Ishikawa (cell line): Measurements from ENCODE around the gene POLDIP3.

Experiments
- EGR1 ChIP-seq: IDR thresholded peaks from 2 replicates; pipeline ENCODE4 v1.6.1; 2012
- EP300 ChIP-seq: IDR thresholded peaks from 2 replicates; pipeline ENCODE4 v1.6.1; 2012; ENCODE audit warnings: borderline replicate concordance
- FOXM1 ChIP-seq: IDR thresholded peaks from 2 replicates; pipeline ENCODE4 v1.6.1; 2012; ENCODE audit warnings: low read depth, borderline replicate concordance
- RAD21 ChIP-seq: IDR thresholded peaks from 2 replicates; pipeline ENCODE4 v1.6.1; 2012; ENCODE audit warnings: low read depth
- TAF1 ChIP-seq: IDR thresholded peaks from 2 replicates; pipeline ENCODE4 v1.6.1; 2012; ENCODE audit warnings: low read depth, mild to moderate bottlenecking
- TEAD4 ChIP-seq: IDR thresholded peaks from 2 replicates; pipeline ENCODE4 v1.6.1; 2012
- ZBTB7A ChIP-seq: IDR thresholded peaks from 2 replicates; pipeline ENCODE4 v1.6.1; 2012; ENCODE audit warnings: low read depth
- TF ChIP-seq, protein P1 (sequence below): IDR thresholded peaks from 2 replicates; pipeline ENCODE4 v1.6.1; 2012
- TF ChIP-seq, protein P2 (sequence below): IDR thresholded peaks from 2 replicates; pipeline ENCODE4 v1.6.1; 2012
- TF ChIP-seq, protein P3 (sequence below): IDR thresholded peaks from 2 replicates; pipeline ENCODE4 v1.6.1; 2012; ENCODE audit warnings: low read depth, mild to moderate bottlenecking

DNA sequence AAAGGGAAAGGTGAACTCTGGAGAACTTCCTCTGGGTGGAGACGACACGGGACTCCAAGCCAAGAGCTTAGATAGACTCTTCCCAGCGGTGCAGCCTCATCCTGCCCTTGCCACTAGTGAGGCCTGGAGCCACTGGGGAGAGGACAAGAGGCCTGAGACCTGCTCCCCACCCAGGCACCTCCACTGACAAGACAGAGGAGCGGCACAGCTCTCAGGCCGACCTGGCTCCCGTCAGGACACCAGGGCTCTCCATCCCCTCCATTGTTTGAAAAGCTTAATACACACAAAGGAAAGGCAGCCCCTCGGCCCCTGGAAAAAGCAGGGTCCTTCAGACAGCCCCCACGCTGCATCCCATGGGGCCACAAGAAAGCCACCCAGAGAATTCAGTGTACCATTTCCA is 29.6 kb downstream of the POLDIP3 start:
- TF ChIP-seq EP300 (no peak), TAF1 (no peak), EGR1 (no peak), FOXM1 (no peak), ZBTB7A (no peak), TEAD4 (no peak), RAD21 (no peak)
- TF ChIP-seq, protein P1, sequence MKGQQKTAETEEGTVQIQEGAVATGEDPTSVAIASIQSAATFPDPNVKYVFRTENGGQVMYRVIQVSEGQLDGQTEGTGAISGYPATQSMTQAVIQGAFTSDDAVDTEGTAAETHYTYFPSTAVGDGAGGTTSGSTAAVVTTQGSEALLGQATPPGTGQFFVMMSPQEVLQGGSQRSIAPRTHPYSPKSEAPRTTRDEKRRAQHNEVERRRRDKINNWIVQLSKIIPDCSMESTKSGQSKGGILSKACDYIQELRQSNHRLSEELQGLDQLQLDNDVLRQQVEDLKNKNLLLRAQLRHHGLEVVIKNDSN = no peak
- TF ChIP-seq, protein P2, sequence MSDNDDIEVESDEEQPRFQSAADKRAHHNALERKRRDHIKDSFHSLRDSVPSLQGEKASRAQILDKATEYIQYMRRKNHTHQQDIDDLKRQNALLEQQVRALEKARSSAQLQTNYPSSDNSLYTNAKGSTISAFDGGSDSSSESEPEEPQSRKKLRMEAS = no peak
- TF ChIP-seq, protein P3, sequence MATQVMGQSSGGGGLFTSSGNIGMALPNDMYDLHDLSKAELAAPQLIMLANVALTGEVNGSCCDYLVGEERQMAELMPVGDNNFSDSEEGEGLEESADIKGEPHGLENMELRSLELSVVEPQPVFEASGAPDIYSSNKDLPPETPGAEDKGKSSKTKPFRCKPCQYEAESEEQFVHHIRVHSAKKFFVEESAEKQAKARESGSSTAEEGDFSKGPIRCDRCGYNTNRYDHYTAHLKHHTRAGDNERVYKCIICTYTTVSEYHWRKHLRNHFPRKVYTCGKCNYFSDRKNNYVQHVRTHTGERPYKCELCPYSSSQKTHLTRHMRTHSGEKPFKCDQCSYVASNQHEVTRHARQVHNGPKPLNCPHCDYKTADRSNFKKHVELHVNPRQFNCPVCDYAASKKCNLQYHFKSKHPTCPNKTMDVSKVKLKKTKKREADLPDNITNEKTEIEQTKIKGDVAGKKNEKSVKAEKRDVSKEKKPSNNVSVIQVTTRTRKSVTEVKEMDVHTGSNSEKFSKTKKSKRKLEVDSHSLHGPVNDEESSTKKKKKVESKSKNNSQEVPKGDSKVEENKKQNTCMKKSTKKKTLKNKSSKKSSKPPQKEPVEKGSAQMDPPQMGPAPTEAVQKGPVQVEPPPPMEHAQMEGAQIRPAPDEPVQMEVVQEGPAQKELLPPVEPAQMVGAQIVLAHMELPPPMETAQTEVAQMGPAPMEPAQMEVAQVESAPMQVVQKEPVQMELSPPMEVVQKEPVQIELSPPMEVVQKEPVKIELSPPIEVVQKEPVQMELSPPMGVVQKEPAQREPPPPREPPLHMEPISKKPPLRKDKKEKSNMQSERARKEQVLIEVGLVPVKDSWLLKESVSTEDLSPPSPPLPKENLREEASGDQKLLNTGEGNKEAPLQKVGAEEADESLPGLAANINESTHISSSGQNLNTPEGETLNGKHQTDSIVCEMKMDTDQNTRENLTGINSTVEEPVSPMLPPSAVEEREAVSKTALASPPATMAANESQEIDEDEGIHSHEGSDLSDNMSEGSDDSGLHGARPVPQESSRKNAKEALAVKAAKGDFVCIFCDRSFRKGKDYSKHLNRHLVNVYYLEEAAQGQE = no peak
